Cerebellar cortex (tissue), 1 donor: ENCODE data around the gene FAM9B.
"Not testable (repeated sequence)": the region's sequence is repeated elsewhere in the genome, so short reads cannot be mapped to it uniquely, and the experiment has no call there.

Experiments used
- DNase-seq: peaks from one replicate; pipeline ENCODE4 v3.0.0-alpha.2; 2015; ENCODE audit warnings: low spot score

Gene FAM9B

DNA sequence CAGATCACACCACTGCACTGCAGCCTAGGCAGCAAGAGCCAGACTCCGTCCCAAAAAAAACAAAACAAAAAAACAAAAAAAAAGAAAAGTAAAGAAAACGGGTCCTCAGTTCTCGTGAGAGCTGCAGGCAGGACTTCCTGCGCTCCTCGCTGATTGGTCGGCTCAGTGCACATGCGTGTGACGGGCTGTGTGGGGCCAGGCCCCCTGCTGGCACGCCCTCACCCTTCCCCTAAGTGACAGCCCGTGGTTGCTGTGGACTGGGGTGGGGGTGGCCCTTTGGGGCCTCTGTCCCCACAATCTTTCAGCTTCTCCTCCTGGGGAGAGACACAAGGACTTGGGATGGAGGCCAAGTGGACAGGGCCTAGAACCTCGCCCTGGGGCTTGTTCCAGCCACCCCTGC is at the start of gene FAM9B:
Gene FAM9B, minus strand, starts transcription at position 139 of the 400 bp plus-strand sequence. CDS start 1,141 bp downstream, outside the sequence.
- DNase-seq: no peak

DNA sequence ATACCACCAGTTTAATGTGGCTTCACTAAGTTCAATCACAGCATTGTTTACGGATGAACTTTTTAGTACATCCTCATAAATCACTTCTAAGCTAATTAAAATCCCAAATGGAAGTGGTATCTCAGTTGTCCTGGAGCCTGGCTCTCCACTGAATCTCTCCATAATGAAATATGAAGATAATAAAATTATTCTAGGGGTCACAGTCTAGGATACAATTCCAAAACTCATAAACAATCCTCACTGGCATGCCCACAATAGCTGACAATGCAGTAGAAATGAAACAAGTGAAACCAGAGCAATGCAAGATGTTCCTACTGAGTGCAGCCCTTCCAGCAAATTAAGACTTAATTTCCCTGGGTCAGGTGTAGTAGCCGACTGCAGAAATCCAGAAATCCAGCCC is 47.3 kb upstream of the FAM9B start:
- no peak for DNase-seq

DNA sequence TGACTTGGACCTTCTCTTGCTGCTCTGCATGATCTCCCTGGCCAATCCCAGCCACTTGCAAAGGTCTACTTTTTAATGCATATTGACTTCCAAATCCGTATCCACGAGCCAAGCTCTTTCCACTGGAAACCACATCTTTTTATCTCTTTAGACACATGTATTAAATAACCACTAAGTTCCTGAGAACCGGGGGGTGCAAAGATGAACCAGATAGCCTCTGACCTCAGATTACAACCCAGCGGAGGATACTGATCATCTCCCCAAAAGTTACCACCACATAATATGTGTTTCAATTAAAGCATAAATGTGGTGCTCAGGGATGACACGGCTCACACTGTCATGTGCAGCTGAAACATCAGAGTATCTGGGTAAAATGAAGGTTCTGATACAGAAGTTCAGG is 40.4 kb upstream of the FAM9B start:
- no peak for DNase-seq

- no peak for DNase-seq
Observed at GRCh38 chrX:9072281-9072680, 38.4 kb upstream of the FAM9B start.

GRCh38 chrX:9071031-9071650 is 37.2 kb upstream of the FAM9B start:
- DNase-seq: no peak

DNA sequence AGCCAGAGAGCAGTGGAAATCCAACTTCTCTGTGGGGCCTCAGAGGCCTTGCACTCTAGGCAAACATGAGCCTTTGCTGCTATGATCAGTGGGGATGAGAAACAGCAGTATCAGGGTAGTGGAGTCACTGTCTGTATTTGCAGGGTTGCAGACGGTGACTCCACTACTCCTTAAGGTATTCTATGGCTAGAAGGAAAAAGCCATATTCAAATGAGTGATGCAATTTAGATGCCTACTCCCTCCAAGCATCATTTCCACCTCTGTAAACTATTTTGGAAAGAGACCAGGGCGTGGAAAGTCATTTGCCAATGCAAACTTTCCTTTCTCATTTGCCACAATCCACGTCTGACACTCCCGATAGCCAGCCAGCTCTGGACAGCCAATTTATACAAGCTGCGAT is 35.6 kb upstream of the FAM9B start:
- no peak for DNase-seq

- no peak for DNase-seq
Observed at GRCh38 chrX:9064694-9065093, 30.8 kb upstream of the FAM9B start.

DNA sequence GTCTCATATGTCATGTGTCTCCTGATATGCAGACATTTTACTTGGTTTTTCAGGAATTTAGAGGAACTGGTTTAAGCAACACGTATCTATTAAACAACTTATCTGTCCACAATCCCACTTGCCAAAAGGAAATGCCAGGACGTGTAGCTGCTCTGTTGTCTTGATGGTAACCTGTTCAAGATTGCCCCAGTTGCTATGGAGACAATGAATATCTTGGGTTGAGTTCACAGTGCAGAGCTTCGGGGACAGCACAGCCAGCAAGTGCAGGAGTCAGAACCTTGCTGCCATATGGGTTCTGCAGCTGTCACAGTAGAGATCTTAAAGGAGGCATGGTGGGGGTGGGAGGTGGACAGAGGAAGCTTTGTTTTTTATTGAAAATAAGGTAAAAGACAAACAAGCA is 28.7 kb upstream of the FAM9B start:
- DNase-seq: peak; percentile 68

GRCh38 chrX:9055354-9055753 is 21.4 kb upstream of the FAM9B start:
- no peak for DNase-seq

DNA sequence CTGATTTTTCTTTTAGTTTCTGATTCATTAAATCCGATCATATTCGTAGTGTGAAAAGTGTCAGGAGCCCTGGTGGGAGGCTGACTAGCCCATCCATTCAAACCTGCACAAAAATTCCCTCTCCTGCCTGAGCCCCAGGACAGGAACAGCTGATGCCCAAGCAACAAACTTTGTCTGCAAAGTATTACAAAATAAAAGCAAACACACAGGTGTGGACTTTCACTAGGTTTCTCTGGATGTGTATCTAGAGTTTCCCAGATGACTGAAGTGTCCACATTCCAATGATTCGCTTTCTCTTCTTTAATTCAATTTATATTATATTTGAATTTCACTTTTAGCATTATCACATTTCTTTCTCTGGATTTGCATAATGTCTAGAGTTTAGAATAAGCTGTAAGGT is 18.2 kb upstream of the FAM9B start:
- DNase-seq: no peak

DNA sequence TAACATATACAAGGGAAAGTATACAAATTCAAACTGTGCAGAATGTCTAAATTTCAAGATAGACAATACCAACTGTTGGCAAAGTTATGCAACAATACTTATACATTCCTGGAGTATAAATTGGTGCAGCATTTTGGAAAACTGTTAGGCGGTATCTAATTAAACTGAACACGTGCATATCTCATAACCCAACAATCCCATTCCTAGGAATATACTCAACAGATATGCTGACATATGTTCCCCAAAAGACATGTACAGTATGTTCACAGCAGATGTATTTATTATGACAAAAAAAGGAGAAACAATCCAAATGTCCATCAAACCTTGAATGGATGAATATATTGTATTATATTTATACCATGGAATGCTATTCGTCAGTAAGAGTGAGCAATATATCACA is 16.4 kb upstream of the FAM9B start:
- DNase-seq: no peak

- no peak for DNase-seq
Observed at GRCh38 chrX:9048801-9049200, 14.9 kb upstream of the FAM9B start.

GRCh38 chrX:9038244-9038643 is 4.3 kb upstream of the FAM9B start:
- DNase-seq: no peak

- DNase-seq: no peak
Observed at GRCh38 chrX:9037296-9037695, 3.4 kb upstream of the FAM9B start.

- DNase-seq: no peak
Observed at GRCh38 chrX:9033586-9033985, 341 bp downstream of the FAM9B start.

GRCh38 chrX:9033179-9033578 is 748 bp downstream of the FAM9B start:
- DNase-seq: no peak

DNA sequence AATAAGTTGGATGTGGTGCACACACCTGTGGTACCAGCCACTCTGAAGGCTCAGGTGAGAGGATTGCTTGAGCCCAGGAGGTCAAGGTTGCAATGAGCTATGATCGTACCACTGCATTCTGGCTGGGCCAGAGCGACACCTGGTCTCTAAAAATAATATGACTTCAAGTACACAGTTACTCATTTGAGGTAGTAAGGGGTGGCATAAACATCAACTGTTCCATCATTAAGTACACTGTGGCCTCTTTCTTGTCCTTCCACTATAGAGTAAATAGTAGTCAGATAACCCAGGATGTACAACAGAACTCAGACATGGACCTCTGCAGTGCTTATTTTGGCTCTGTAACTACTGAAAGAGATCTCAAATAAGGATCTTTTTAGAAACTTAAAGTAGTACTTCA is 10.6 kb downstream of the FAM9B start:
- DNase-seq: no peak

- DNase-seq: no peak
Observed at GRCh38 chrX:9019151-9019550, 14.8 kb downstream of the FAM9B start.

GRCh38 chrX:9018332-9018731 is 15.6 kb downstream of the FAM9B start:
- DNase-seq: not testable (repeated sequence)

DNA sequence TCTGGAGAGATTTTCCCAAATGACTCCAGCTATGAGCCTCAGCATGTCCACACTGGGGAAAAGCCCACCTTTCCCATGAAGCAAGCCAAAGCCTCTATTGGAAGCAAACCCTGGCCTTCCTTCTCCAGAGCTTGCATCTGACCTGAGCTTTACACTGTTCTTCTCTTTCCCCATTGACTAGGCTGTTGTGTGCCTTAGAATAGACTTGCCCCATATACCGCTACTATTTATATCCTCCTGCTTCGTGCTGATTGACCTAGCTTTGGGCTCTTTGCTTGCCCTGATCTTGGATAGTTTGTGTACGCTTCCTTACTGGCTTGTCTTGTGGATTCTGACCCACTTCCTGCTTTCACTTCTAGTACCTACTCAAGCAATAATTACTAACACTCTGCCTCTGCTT is 30.9 kb downstream of the FAM9B start:
- DNase-seq: peak; percentile 16

DNA sequence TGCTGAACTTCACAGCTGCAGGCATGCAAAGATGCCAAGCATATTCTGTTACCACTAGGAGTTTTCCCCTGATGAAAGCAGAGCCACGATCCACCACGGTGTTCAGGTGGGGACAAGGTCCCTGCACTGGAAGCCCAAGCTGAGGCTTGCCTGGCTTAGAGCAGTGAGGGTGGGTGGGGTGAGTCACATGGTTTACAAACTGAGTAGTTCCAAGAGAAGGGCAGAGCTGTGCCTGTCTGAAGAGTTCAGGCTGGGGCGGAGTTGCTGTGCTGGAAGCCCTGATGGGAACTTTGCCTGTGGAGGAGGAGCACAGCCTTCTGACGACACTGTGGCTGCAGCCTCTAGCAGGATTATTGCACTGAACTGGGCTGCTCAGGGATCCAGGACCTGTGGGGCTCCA is 45.5 kb downstream of the FAM9B start:
- no peak for DNase-seq

DNA sequence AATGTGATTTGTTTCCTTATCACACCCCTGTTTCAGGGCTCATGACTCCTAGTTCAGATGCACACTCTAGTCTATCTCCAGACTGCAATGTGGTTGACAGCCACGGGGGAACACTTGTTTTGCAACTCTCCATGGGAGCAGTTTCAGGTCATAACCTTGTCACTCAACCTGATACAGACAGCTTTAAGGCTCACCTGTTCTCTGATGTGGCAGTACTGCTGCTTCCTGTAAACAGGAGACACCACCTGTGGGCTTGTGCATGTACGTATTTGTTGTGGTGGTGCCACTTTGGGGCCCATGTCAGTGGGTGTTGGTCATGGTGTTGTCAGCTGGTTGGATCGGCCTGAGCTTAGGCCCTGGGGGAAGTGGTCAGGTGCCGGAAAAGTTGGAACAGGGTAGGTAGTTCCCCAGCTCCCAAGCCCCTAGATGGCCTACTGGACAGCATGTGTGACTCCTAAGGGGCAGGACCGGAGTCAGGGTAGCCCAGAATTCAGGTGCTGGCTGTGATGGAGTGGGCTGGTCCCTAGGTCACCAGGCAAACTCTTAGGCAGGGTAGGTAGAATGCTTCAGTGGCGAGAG is 46.2 kb downstream of the FAM9B start:
- no peak for DNase-seq

DNA sequence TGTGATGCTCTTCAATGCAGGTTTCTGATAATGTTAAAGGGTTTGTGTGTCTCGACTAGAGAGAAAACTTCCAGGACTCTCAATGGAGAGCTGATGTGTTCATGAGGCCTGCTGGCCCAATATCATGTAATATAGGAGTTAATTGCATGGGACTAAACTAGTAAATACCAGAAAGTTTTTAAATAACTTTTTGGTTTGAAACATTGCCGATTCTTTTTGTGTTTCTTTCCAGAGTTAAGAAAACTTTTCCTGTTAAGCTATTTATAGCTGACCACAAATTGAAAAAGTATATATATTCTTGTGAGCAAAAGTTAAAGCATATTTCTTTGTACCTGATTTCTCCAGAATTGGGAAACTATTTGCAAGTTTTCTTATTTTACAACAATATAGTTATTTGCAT is 49.7 kb downstream of the FAM9B start:
- DNase-seq: no peak

DNA sequence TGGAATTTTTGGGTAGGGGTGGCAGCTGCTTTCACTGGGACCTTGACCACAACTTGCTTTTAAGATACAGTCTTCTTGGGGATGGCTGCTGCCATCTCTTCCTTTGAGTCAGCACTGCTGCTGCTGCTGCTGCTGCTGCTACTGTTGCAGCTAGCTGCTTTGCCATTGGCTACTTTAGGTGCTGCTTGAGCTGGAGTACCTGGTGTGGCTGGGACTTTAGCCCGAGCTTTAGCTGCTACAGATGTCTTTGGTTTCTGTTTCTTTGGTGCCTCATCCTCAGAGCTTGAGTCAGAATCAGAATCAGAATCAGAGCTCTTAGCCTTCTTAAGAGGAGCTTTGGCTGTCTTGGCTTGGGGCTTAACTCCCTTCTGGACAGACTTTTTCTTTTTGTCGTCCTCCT is 52.2 kb downstream of the FAM9B start:
- DNase-seq: no peak
